GM20000 (cell line): ENCODE measurements around the gene SLTM.
"Not testable (repeated sequence)": the region's sequence is repeated elsewhere in the genome, so short reads cannot be mapped to it uniquely, and the experiment has no call there.

Experiments
- DNase-seq: peaks from one replicate; pipeline ENCODE4 v3.0.0; 2012; ENCODE audit warnings: low spot score
- CTCF ChIP-seq: IDR thresholded peaks from 2 replicates; pipeline ENCODE4 v1.5.1; 2012; ENCODE audit warnings: mild to moderate bottlenecking, control low read depth; ENCODE audit errors: extremely low read depth, missing control alignments

The SLTM gene

DNA sequence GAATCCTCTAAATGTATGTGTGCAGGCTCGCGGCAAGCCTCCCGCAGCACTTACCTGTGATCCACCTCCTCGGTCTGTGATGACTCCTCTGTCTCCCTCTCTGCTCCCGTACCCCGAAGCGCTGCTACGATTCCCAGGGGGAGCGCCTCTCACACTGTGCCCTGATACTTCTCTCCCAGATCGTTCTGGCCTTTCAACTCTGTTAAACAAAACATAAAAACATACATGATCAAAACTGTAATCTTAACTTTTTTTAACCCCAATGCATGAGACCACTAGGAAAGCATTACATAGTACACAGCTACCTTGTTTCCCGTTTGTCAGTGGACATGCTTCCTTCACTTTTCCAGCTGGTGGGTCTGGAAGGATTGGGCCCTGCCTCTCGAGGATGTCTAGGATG is 46.6 kb downstream of the SLTM start:
- no peak for TF ChIP-seq CTCF
- DNase-seq = no peak

DNA sequence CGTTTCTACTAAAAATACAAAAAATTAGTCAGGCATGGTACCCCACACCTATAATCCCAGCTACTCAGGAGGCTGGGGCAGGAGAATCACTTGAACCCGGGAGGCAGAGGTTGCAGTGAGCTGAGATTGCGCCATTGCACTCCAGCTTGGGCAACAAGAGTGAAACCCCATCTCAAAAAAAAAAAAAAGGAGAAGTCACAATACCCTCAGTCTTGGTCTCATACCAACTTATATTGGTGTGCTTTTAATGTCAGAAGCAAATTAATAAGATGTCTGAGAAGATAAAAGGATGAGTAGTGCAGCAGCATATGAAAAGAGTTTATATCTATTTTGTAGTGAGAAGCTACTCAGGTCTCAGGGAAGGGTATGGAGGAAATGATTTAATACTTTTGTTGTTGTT is 49.6 kb downstream of the SLTM start:
- not testable (repeated sequence) for DNase-seq

DNA sequence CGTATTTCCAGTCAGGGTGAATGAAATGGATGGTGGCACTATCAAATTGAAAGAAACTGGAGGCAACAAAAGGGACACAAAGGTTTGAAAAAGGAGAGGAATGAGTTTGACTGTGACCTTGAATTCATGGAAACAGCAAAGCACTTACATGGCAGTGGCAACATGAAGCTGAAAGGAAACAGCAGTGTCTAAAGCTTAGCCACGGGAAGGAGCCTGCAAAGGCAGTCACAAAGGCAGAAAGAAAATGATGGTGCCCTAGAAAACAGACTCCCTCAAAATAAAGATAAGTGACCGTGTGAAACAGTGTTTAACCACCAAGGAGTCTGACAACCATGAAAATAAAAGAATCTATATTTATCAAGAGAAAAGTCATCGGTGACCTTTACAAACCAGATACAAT is 51.2 kb downstream of the SLTM start:
- DNase-seq = no peak
- TF ChIP-seq CTCF = no peak

GRCh38 chr15:58880320-58880719 is 53.2 kb downstream of the SLTM start:
- no peak for TF ChIP-seq CTCF
- no peak for DNase-seq

DNA sequence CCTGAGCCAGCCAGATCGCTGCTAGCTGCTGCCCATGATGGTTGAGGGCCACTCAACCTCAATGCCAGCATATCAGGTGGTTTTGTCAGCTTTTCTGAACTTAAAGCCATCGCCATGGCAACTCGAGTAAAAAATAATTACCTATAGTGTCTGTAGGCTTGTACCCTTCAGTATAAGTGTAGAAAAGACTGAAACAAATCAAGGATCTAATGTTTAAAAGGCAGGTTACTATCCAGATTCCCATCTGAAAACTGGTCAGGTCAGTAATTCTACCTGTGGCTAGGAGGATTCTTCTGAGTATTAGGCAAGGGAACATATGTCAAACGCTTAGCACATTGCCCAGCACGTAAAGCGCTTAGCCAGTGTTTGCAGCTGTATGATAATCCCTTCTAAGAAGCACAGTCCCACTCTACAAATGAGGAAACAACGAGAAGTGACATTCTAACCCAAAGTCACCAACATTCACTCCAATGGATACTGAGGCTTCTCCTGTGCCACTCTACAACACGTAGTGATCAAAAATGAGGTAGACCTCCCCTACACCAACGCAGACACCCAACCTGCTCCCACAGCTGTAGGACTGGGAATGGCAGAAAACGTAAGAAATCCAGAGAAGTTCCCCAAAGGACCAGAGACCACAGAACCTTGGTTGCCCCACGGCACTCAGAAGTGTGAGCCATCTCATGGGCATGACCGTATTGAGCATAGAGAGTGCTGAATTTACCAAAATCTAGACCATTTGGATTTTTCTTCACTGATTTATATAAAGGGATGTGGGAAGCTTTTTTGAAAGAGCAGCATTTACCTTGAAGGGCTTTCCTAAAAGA is 55.3 kb downstream of the SLTM start:
- DNase-seq = no peak
- TF ChIP-seq CTCF = no peak

GRCh38 chr15:58876306-58877106 is 57.0 kb downstream of the SLTM start:
- DNase-seq = no peak
- TF ChIP-seq CTCF = no peak

DNA sequence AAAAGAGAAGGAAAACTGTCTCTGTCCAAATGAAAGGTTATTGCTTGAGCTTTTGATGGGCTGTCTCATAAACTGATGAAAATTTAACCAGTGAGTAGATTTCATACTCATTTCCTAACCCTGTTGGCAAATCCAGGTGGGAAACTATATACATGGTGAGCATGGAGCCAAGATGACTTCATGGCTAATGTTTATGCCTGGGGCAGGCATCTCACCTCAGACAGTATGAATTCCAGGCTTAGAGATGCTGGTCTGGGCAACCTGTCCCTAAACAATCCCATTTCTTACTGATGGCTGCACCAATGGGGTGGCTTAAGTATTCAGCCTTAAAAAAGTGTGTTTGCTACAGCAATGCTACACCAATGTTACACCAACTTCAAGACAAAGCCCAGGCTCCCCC is 58.1 kb downstream of the SLTM start:
- TF ChIP-seq CTCF = no peak
- no peak for DNase-seq
